Renal cortex interstitium (tissue), 11 donors: ENCODE results near the gene APBA3. TPM values are rescaled to one million over a fixed set of nuclear protein-coding genes. Genes with fewer than 3 reads are reported as not detected.
A peak's percentile ranks its signal among the peaks of the same experiment; 100 is the strongest.
"Not testable (repeated sequence)": the region's sequence is repeated elsewhere in the genome, so short reads cannot be mapped to it uniquely, and the experiment has no call there.

ENCODE experiments used
- DNase-seq, 11 donors: peaks; one replicate each; pipeline ENCODE4 v3.0.0-alpha.2; 2013; ENCODE audit warnings: low read depth in 9 of 11, low spot score in 4 of 11; ENCODE audit errors: extremely low read depth in 1 of 11
- polyA plus RNA-seq, 3 donors: library from polyadenylated mRNA; unstranded; fragments of 120-200 nt; gene quantifications; one replicate each; pipeline ENCODE4 v1.2.1, GENCODE V29; 2013; ENCODE audit not compliant: insufficient read length in 3 of 3

The APBA3 gene
- polyA plus RNA-seq, 3 donors: 11.7 to 21.0 (median 18.5) TPM

- DNase-seq: no peak
Observed at GRCh38 chr19:3775831-3776230, 14.3 kb upstream of the APBA3 start.

GRCh38 chr19:3775374-3775711, 13.9 kb upstream of the APBA3 start:
- DNase-seq: no peak

DNA sequence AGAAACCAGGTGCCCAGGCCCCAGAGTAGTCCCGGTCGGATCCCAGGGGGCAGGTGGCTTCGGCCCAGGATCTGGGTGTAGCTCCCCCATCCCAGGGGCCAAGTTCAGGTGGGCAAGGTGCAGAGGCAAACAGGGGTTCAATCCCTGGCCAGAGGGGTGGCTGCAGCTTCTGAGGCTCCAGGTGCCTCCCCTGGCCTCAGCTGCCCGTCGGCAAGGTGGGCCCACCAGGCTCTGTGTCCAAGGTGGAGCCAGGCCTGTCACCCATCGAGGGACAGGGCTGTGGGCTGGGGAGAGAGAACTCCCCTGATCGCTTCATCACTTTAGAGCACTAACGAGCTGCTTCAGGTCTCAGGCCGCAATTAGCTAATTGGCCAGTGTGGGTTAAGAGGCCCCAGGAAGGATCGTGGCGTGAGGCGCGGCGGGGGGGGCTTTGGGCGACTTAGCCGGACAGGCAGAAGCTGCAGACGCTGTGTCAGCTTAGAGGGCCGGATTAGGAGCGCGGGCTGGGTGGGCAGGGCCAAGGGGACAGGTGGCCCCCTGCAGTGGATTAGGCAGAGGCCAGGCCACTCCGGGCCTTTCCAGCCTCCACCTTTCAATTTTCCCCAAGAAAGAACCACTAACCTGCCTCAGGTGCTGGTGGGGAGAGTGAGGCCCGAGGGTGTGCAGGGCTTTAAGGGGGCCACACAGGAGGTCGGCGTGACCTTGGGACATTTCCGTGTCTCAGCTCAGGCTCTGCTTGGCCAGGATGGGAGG, 13.3 kb upstream of the APBA3 start:
- DNase-seq: no peak

DNA sequence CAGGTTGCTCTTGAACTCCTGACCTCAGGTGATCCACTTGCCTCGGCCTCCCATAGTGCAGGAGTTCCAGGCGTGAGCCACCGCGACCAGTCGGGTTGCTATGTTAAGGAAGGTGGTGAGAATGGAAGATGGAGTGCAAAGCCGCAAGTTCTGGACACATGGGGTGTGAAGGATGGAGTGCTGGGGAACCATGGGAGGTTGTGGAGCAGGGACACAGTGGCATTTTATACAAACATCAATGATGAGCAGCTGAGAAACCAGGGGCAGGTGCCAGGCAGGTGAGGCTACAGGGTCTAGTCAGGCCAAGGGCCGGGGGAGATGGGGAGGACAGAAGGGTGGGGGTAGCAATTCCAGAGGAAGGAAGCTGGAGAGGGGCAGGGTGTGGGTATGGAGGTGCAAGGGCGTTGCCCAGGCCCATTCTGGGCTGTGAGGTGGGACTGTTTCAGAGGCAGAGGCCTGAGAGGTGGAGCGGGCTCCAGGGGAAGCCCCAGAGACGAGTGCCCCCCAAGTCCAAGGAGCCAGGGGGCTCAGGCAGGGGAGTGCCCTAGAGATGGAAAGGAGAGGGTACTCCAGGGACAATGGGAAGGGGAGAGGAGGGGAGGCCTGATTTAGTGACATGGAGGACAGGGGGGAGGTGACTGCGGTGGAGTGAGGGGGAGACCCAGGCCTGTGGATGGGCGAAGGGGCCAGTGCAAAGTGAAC, 12.5 kb upstream of the APBA3 start:
- no peak for DNase-seq

DNA sequence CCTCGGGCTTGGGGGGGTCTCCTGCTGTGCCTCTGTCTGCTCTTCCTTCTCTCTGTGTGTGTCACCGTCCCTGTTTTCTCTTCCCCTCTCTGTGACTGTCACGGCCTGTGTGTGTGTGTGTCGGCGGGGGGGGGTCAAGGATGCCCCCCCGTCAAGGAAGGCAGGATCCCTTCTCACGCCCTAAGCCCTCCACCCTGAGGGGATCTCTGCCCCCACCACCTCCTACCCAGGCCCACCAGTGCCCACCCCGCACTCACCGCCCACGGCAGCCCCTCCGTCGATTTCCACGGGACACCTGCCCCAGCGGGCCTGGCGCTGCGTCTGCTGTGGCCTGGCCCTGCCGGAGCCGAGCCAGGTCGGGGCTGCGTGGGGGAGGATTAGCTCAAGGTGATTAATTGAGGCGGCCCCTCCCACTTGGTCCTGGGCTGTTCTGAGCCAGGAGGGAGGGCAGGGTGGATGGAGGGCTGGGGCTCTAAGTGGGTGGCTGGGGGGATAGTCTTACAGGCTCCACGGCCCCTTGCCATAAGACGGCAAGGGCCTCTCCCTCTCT, 10.5 kb upstream of the APBA3 start, which contains the start of gene RAX2:
Gene RAX2 (minus strand): TSS at position 323 of the 550 bp plus-strand sequence. CDS start 486 bp downstream, outside the sequence.
- peak in 2 of 11 donors; percentile 43 to 52 for DNase-seq

- no peak for DNase-seq
Observed at GRCh38 chr19:3771000-3771905, 9.8 kb upstream of the APBA3 start.

DNA sequence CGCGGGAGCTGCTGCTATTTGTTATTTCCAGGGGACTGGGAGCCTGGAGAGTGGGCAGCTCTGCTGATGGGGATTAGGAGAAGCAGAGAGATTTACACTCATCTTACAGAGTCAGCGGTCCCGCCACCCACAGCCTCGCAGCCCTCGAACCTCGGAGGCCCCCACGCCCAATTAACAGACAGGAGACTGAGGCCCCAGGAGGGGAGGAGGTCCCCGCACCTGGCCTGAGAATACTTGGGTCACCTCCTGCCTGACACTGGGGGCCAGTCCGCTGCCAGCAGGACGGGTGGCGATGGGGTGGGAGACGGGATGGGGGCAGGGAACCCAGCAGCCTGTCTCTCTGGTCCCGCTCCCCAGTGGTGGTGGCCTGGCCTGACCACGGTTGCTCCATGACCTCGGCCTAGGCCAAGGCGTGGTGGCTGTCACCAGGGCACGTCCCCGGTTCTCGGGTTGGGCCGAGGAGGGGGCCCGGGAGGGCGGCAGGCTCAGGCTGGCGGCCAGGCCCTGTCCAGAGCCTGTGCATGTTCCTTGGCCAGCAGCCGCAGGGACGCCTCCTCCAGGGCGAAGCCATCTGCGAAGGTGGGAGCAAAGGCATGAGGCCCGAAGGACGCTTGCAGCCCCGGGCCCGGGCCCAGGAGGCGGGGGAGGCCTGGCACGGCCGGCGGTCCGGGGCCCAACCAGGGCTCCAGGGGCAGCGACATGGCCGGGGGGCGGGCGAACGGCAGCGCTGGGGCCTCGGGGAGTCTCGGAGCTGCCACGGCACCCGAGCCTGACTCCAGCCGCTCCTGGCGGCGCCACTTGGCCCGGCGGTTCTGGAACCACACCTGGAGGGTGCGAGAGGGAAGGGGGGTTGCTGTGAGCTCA, 8.9 kb upstream of the APBA3 start:
- no peak for DNase-seq

- DNase-seq: no peak
Observed at GRCh38 chr19:3769494-3769893, 8.0 kb upstream of the APBA3 start.

GRCh38 chr19:3768748-3769099, 7.2 kb upstream of the APBA3 start:
- no peak for DNase-seq

- no peak for DNase-seq
Observed at GRCh38 chr19:3768015-3768747, 6.7 kb upstream of the APBA3 start.

DNA sequence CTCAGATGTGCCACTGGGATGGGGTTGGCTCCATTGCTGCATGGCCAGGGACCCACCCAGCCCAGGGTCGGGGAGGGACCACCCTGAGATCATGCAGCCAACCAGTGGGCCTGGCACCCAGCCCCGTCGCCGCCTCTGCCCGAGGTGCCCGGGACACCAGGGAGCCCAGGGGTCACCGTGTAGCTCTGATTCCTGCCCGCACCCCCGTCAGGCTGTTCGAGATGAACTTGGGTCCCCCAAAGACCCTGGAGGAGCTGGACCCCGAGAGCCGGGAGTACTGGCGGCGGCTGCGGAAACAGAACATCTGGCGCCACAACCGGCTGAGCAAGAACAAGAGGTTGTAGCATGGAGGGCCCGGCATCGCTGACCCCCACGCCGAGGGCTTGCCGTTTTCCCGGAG, 5.6 kb upstream of the APBA3 start:
- no peak for DNase-seq

GRCh38 chr19:3766520-3766919, 5.0 kb upstream of the APBA3 start:
- no peak for DNase-seq

DNA sequence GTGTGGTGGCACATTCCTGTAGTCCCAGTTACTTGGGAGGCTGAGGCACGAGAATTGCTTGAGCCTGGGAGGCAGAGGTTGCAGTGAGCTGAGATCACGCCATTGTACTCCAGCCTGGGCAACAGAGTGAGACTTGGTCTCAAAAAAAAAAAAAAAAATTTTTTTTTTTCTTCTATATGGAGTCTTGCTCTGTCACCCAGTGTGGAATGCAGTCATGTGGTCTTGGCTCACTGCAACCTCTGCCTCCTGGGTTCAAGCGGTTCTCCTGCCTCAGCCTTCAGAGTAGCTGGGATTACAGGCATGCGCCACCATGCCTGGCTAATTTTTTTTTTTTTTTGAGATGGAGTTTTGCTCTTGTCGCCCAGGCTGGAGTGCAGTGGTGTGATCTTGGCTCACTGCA, 4.3 kb upstream of the APBA3 start:
- DNase-seq: not testable (repeated sequence)

DNA sequence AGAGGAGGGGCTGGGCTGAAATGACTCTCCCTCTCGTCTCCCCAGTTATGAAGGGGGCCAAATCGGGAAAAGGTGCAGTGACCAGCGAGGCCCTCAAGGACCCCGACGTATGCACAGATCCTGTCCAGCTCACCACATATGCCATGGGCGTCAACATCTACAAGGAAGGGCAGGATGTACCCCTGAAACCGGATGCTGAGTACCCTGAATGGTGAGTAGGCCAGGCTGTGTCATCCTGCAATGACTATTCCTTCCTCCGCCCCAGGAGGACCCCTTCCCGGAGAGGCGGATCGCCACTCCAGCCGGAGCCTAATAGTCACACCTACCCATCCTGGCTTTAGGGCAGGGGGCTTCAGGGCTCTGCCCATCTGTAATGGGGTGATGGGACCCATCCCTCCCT, 3.6 kb upstream of the APBA3 start:
- no peak for DNase-seq

GRCh38 chr19:3762501-3763459, 1.3 kb upstream of the APBA3 start, which contains the start of gene MRPL54:
Gene MRPL54 (plus strand): TSS chr19:3762682. CDS start chr19:3762701, 19 bp downstream.
- DNase-seq: peak; percentile 98 to 100 (median 99)

DNA sequence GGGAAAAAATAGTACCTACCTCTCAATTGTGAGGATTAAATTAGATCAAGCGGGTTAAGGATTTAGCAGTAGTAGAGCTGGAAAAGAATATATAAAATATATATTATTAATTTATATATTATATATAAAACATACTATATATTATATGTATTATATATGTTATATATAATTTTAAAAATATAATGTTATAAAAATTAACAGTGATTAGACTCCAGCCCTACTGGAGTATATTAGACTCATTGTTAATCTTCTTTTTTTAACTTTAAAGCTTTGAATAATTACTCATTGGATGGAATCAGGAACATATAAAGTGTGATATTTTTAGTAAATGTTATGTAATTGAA, 610 bp upstream of the APBA3 start:
- no peak for DNase-seq

DNA sequence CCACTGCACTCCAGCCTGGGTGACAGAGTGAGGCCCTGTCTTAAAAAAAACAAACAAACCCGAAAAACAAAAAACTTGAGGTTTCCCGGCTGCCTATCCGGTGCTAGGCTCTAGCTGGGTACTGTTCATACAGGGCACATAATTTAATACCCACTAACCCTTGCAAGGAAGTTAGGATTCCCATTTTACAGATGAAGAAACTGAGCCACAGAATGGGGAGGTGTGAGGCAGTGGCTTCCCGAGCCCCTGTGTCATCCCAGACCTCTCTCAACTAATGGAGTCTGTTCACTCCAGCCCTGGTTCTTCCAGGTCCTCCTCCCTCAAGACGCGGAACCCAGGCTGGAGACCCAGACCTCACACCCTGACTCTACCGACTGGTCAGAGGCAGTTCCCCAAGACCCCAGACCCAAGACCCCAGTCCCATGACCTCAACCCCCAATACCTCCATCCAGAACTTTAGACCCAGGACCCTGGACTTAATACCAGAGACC, 576 bp downstream of the APBA3 start:
- no peak for DNase-seq
